ENCODE results near the gene MAPK8IP2. TPM values are rescaled to one million over a fixed set of nuclear protein-coding genes. Genes with fewer than 3 reads are reported as not detected.

The MAPK8IP2 gene
- total and polyA plus RNA-seq, 2 donors (not counting 1 experiment from before 2014, with no cell fraction given): 0.10 to 0.17 TPM

DNA sequence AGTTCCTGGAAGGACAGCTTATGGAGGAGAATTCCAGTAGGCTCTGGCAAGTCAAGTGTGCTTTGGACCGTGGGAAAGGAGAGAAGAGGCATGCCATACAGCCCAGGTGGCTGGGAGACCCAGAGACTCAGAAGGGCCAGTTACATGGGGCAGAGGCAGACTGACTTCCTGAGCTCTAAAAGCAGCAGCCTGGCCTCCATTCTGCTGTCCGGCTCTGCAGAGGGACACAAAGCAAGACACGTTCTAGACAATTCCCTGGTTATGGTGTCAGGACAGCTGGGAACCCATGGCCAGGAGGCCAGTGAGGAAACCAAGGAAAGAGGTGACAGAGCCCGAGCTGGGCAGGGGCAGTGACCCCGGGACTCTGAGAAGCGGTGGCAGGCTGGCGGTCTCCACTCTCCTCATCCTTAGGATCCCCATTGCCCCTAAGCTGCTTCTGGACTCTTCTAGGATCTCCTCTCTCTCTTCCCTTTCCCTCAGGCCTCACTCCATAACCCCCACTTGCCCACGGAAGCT, 25.1 kb upstream of the MAPK8IP2 start:
- no peak overlapping the region for H3K27ac ChIP-seq (ENCODE audit: insufficient read depth, low read length)
- no peaks in the 10 kb centered on the region for H3K27me3 ChIP-seq (ENCODE audit: control insufficient read depth, insufficient read depth, low read length)
- no peak overlapping the region for H3K9ac ChIP-seq (ENCODE audit: insufficient read depth, low read length)
- no peaks in the 10 kb centered on the region for H3K36me3 ChIP-seq (ENCODE audit: control insufficient read depth, insufficient read depth, low read length)
- no peak overlapping the region for H3K4me3 ChIP-seq (replicated peaks in 1 of 4; ENCODE audit: control extremely low read depth in 1 of 4, insufficient read depth in 1 of 4, low read depth in 3 of 4, low read length in 4 of 4)
- H3K4me1 ChIP-seq (ENCODE audit: control insufficient read depth, extremely low read depth, insufficient read depth, low read length): peaks cover 8% of the 10 kb centered on the region
- H4K20me1 ChIP-seq (ENCODE audit: control insufficient read depth, extremely low read depth, insufficient read depth, low read length): no peaks in the 10 kb centered on the region
- no peaks in the 10 kb centered on the region for H3K79me2 ChIP-seq (ENCODE audit: control insufficient read depth, insufficient read depth, low read length)
- no peak overlapping the region for H3K4me2 ChIP-seq (ENCODE audit: extremely low read depth, insufficient read depth, low read length)
- TF ChIP-seq, protein P1, sequence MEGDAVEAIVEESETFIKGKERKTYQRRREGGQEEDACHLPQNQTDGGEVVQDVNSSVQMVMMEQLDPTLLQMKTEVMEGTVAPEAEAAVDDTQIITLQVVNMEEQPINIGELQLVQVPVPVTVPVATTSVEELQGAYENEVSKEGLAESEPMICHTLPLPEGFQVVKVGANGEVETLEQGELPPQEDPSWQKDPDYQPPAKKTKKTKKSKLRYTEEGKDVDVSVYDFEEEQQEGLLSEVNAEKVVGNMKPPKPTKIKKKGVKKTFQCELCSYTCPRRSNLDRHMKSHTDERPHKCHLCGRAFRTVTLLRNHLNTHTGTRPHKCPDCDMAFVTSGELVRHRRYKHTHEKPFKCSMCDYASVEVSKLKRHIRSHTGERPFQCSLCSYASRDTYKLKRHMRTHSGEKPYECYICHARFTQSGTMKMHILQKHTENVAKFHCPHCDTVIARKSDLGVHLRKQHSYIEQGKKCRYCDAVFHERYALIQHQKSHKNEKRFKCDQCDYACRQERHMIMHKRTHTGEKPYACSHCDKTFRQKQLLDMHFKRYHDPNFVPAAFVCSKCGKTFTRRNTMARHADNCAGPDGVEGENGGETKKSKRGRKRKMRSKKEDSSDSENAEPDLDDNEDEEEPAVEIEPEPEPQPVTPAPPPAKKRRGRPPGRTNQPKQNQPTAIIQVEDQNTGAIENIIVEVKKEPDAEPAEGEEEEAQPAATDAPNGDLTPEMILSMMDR (conservative IDR thresholded peaks at IDR 0.05 in 1 of 2, IDR thresholded peaks at IDR 0.05 in 1 of 2; ENCODE audit: low read depth in 1 of 2, low read length in 2 of 2): no peak
- no peak for TF ChIP-seq EZH2 (IDR thresholded peaks at IDR 0.05; ENCODE audit: low read length, missing control alignments)
- no peak overlapping the region for H2AFZ ChIP-seq (ENCODE audit: low read length)
- no peak for DNase-seq (ENCODE audit: low read depth in 2 of 2)
- H3K9me3 ChIP-seq (ENCODE audit: control insufficient read depth, insufficient read depth, low read depth, low read length): no peaks in the 10 kb centered on the region

DNA sequence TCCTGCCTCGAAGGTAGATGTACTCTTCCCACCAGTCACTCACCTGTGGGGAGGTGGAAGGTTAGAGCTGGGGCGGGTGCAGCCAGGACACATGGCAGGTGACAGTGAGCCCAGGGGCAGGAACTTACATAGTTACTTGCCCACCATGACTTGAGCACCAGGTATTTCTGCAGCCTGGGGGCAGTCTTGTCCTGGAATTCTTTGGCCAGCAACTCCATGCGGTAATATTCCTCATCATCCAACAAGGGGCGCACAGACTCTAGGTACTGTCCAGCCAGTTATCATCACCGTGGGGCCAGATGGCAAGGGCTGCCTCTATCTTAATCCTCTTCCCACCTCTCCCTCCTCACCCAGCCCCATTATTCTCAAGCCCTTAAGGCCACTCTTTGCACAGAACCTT, 24.5 kb upstream of the MAPK8IP2 start:
- Histone ChIP-seq H3K27me3 (ENCODE audit: control insufficient read depth, insufficient read depth, low read length) (no peaks in the 10 kb centered on the region), H3K4me1 (ENCODE audit: control insufficient read depth, extremely low read depth, insufficient read depth, low read length) (peaks cover 8% of the 10 kb centered on the region), H3K79me2 (ENCODE audit: control insufficient read depth, insufficient read depth, low read length) (no peaks in the 10 kb centered on the region), H4K20me1 (ENCODE audit: control insufficient read depth, extremely low read depth, insufficient read depth, low read length) (no peaks in the 10 kb centered on the region), H3K4me3 (replicated peaks in 1 of 4; ENCODE audit: control extremely low read depth in 1 of 4, insufficient read depth in 1 of 4, low read depth in 3 of 4, low read length in 4 of 4) (no peak overlapping the region), H3K9me3 (ENCODE audit: control insufficient read depth, insufficient read depth, low read depth, low read length) (no peaks in the 10 kb centered on the region), H2AFZ (ENCODE audit: low read length) (no peak overlapping the region), H3K4me2 (ENCODE audit: extremely low read depth, insufficient read depth, low read length) (no peak overlapping the region), H3K36me3 (ENCODE audit: control insufficient read depth, insufficient read depth, low read length) (no peaks in the 10 kb centered on the region), H3K27ac (ENCODE audit: insufficient read depth, low read length) (no peak overlapping the region), H3K9ac (ENCODE audit: insufficient read depth, low read length) (no peak overlapping the region)
- DNase-seq (ENCODE audit: low read depth in 2 of 2): peak; percentile 24 to 56
- TF ChIP-seq, protein P1 (conservative IDR thresholded peaks at IDR 0.05 in 1 of 2, IDR thresholded peaks at IDR 0.05 in 1 of 2; ENCODE audit: low read depth in 1 of 2, low read length in 2 of 2): peak; percentile 5 to 50
- TF ChIP-seq EZH2 (IDR thresholded peaks at IDR 0.05; ENCODE audit: low read length, missing control alignments): no peak

DNA sequence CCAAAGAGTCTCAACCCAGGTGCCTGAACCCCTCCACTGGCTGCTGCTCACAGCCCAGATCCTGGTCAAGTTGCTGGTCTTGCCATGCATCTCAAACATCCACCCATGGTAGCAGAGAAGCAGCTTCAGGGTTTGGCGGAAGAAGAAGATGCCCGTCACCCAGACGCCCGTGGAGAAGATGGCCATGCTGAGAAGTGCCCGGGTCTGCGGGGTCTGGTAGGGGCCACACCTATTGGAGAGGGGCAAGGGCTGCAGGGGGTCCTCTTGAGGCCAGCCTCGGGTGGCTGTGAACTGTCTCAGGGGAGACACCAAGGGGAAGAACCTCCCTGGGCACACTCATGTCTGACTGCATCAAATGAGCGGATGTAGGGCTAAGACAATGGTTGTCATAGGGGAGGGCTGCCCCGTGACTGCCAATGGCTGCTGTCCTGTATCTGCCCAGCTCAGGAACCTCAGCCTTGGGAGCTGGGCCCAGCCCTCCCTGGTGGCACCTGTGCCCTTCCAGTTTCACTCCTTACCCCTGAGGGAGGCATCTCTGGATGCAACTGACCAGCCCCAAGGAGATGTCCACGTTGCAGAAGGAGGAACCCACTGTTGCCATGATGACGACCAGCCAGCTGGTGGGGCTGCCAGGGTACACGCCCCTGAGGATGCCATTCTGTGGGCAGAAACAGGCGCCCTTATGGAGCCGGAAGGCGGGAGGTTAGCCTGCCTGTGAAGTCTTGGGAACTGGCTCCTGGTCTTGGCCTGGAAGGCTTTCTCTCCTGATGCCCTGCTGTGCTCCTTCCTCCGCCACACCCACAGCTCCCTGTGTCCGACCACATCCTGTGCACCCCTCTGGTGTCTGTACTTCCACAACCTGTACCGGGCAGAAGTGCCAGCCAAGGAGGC, 23.5 kb upstream of the MAPK8IP2 start:
- H3K4me2 ChIP-seq (ENCODE audit: extremely low read depth, insufficient read depth, low read length): no peak overlapping the region
- H3K79me2 ChIP-seq (ENCODE audit: control insufficient read depth, insufficient read depth, low read length): peaks cover 1% of the 10 kb centered on the region
- no peak overlapping the region for H2AFZ ChIP-seq (ENCODE audit: low read length)
- no peak overlapping the region for H3K9ac ChIP-seq (ENCODE audit: insufficient read depth, low read length)
- no peaks in the 10 kb centered on the region for H4K20me1 ChIP-seq (ENCODE audit: control insufficient read depth, extremely low read depth, insufficient read depth, low read length)
- H3K27me3 ChIP-seq (ENCODE audit: control insufficient read depth, insufficient read depth, low read length): no peaks in the 10 kb centered on the region
- no peaks in the 10 kb centered on the region for H3K9me3 ChIP-seq (ENCODE audit: control insufficient read depth, insufficient read depth, low read depth, low read length)
- no peak overlapping the region for H3K27ac ChIP-seq (ENCODE audit: insufficient read depth, low read length)
- H3K4me1 ChIP-seq (ENCODE audit: control insufficient read depth, extremely low read depth, insufficient read depth, low read length): peaks cover 8% of the 10 kb centered on the region
- no peak overlapping the region for H3K4me3 ChIP-seq (replicated peaks in 1 of 4; ENCODE audit: control extremely low read depth in 1 of 4, insufficient read depth in 1 of 4, low read depth in 3 of 4, low read length in 4 of 4)
- DNase-seq (ENCODE audit: low read depth in 2 of 2): no peak
- no peak for TF ChIP-seq EZH2 (IDR thresholded peaks at IDR 0.05; ENCODE audit: low read length, missing control alignments)
- TF ChIP-seq, protein P1 (conservative IDR thresholded peaks at IDR 0.05 in 1 of 2, IDR thresholded peaks at IDR 0.05 in 1 of 2; ENCODE audit: low read depth in 1 of 2, low read length in 2 of 2): no peak
- H3K36me3 ChIP-seq (ENCODE audit: control insufficient read depth, insufficient read depth, low read length): no peaks in the 10 kb centered on the region
